LNCaP clone FGC (cell line): ENCODE data around the gene GPR157.
"Not testable (repeated sequence)": the region's sequence is repeated elsewhere in the genome, so short reads cannot be mapped to it uniquely, and the experiment has no call there.

Source experiments
- DNase-seq: peaks from one replicate; pipeline ENCODE4 v3.0.0-alpha.2; 2011; ENCODE audit warnings: low read depth
- H3K4me3 ChIP-seq: 2 replicates; pipeline ENCODE4 v1.5.1; 2011; ENCODE audit warnings: mild to moderate bottlenecking, low read depth, low read length, control low read depth
- TF ChIP-seq, protein P1 (sequence below): IDR thresholded peaks from 2 replicates; pipeline ENCODE4 v1.5.1; 2012; ENCODE audit warnings: mild to moderate bottlenecking; ENCODE audit not compliant: control insufficient read depth, insufficient read depth; ENCODE audit errors: extremely low read depth

GPR157 gene

DNA sequence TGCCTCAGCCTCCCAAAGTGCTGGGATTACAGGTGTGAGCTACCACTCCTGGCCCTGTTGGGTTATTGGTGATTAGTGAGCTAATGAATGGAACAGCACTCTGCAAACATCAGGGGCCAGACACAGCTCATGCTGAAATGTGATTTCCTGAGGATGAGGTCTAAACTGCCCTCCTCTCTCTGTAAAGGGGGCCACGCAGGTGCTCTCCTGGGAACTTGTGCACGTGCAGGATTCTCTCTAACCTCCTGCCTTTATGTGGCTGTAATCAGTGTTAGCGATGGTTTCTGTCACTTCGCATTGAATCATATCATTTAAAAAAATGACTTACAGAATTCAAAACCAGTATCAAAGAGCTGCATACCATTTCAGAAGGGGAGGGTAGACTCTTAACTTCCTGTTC lies 3.6 kb downstream of the GPR157 start:
- TF ChIP-seq, protein P1, sequence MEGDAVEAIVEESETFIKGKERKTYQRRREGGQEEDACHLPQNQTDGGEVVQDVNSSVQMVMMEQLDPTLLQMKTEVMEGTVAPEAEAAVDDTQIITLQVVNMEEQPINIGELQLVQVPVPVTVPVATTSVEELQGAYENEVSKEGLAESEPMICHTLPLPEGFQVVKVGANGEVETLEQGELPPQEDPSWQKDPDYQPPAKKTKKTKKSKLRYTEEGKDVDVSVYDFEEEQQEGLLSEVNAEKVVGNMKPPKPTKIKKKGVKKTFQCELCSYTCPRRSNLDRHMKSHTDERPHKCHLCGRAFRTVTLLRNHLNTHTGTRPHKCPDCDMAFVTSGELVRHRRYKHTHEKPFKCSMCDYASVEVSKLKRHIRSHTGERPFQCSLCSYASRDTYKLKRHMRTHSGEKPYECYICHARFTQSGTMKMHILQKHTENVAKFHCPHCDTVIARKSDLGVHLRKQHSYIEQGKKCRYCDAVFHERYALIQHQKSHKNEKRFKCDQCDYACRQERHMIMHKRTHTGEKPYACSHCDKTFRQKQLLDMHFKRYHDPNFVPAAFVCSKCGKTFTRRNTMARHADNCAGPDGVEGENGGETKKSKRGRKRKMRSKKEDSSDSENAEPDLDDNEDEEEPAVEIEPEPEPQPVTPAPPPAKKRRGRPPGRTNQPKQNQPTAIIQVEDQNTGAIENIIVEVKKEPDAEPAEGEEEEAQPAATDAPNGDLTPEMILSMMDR, result no peak
- no peak for DNase-seq

DNA sequence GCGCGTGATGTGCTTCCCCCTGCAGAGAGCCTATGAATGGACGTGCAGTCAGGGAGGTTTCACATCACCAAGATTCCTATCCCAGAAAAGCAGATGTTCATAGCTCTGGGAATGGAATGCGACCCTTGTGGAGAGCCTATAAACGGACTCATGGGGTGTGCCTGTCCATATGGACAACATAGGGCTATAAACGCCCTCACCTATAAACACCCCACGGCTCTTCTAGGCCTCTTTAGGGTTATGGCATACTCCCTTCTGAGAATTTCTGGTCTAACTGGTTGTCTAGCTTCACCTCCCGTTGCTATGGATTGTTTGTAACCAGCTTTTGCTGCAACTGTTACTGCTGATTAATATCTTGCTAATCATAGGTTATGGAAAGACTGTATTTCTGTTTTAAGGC lies 4.5 kb downstream of the GPR157 start:
- DNase-seq, H3K4me3 ChIP-seq: not testable (repeated sequence)

More for the DNA sequence above, 3.6 kb downstream of the GPR157 start:
- no peak overlapping the region for H3K4me3 ChIP-seq

DNA sequence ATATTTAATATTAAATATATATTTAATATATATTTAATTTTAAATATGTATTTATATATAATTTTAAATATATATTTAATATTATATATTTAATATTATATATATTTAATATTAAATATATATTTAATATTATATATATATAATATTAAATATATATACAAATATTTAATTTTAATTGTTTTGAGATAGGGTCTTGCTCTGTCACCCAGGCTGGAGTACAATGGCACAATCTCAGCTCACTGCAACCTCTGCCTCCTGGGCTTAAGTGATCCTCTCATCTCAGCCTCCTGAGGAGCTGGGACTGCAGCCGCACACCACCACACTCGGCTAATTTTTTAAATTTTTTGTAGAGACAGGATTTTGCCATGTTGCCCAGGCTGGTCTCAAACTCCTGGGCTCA lies 5.2 kb downstream of the GPR157 start:
- DNase-seq, H3K4me3 ChIP-seq: not testable (repeated sequence)

DNA sequence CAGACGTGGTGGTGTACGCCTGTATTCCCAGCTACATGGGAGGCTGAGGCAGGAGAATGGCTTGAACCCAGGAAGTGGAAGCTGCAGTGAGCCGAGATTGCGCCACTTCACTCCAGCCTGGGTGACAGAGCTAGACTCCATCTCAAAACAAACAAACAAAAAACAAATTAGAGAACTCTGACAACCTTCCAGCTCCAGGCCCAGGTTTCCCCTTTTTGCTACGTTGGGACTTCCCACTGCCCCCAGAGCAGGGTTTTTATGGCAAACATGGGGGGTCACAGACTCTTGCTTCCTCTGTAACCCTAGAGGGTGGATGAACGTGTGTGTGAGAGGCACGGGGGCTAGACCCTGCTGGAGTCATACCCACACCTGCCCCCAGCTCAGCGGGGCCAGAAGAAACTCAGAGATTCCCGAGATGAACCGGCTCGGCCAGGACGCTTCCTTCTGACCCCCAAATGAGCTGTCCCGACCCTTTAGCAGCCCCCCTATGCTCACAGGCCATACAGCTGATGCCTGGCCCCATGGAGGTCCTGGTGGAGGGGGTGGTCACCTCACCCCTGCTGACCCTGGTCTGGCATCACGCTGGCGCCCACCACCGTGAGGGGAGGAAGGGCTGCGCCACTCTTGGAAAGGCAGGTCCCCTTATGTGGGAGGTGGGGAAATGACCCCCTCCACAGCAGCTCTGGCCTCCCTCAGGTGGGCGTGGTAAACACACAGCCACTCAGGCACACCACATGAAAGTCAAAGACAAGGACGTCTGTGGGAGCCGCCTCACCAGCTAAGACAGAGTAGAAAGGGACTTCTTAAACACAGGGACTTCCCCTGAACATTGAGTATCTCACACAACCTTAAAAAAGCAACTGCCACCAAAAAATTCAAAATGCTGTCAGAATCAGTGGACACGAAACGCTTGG lies 7.1 kb downstream of the GPR157 start:
- TF ChIP-seq, protein P1, result no peak
- H3K4me3 ChIP-seq, result no peak overlapping the region
- DNase-seq, result no peak

DNA sequence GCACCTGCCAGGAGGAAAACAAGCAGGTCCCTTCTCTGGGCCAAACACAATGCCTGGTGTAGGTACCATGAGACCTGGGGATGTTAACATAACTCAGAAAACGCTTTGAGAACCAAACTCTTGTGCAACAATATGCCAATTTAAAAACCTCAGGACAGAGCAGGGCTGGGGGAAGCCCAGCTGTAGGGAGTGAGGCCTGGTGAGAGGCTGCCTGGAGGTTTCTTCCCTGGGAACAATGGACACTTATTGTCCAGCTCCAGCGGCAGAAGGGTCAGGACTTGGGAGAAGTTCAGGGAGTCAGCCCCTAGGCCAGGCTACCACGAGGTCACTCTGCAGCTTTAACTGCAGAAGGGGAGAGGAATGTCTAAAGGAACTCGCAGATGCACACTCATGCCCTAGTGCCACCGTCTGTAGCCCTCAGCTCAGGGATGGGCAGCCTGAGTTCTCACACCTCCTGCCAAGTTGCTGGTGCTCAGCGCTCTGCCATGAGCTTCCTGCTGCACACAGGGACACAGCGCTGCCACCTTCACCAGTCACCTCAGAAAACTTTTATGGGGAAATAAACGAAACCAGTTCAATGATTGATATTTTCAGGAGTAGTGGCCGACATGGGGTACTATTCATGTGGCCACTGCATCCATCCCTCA lies 8.5 kb downstream of the GPR157 start:
- no peak overlapping the region for H3K4me3 ChIP-seq
- TF ChIP-seq, protein P1, result no peak
- no peak for DNase-seq

DNA sequence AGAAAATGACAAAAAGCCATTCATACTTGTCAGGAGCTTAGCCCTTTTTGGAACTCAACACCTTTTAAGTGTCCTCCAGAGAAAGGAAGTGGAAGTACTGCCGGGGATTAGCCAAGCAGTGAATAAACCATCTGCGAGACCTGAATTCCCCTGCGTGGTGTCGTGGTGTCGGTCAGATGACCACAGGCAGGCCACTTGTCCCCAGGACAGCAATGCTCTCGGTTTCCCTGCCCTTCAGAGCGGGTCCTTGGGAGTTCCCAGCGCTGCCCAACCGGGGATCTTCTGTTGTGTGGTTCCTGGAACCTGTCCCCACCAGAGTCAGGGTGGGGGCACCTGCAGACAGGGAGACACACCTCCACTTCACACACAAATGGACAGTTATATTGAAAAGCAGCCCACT lies 9.2 kb downstream of the GPR157 start:
- H3K4me3 ChIP-seq, result no peak overlapping the region
- TF ChIP-seq, protein P1, result no peak
- DNase-seq, result no peak

DNA sequence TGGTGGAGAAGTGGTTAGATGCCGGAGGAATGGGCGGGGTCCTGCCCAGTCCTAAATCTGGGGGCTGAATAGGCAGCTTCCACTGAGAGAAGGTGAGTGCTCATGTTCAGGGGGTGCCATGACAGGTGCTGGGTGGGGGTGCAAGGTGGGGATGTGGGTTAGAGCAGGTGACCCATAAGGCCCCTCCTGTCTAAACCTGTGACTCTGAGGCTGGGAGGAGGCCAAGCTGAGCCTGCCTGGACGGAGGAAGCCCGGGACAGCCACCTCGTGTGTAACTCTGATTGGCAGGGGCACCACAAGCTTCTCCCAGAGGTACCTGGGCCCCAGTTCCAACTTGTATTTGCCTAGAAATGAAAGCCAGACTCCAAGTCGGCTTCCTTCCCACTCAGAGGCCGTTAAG lies 10.7 kb downstream of the GPR157 start:
- no peak overlapping the region for H3K4me3 ChIP-seq
- TF ChIP-seq, protein P1, result no peak
- no peak for DNase-seq
